Thoracic aorta (tissue), 2 donors: ENCODE measurements around the gene OR2T4. TPM values are rescaled to one million over a fixed set of nuclear protein-coding genes. Genes with fewer than 3 reads are reported as not detected.

Source experiments
- ATAC-seq: fragments of 150-250 bp; one replicate; pipeline ENCODE4 v1.8.0; 2017; ENCODE audit warnings: low read depth; ENCODE audit not compliant: insufficient number of reproducible peaks, low FRiP score
- DNase-seq: peaks from one replicate; pipeline ENCODE4 v3.0.0-alpha.2; 2020; ENCODE audit warnings: low spot score
- H3K27ac ChIP-seq, 2 donors: fragments of 200-600 bp; sonication (generic); 1 replicate in 1 of 2; 2 replicates in 1 of 2; pipeline ENCODE4 v1.5.1; 2016; ENCODE audit warnings: mild to moderate bottlenecking in 2 of 2, moderate library complexity in 2 of 2
- H3K27me3 ChIP-seq: fragments of 200-600 bp; sonication (generic); replicated peaks from 2 replicates; pipeline ENCODE4 v1.6.0; 2016; ENCODE audit warnings: mild to moderate bottlenecking; ENCODE audit not compliant: insufficient read depth
- H3K36me3 ChIP-seq: fragments of 200-600 bp; sonication (generic); one replicate; pipeline ENCODE4 v1.5.1; 2016
- H3K4me1 ChIP-seq, 2 donors: fragments of 200-600 bp; sonication (generic); 1 replicate in 1 of 2; 2 replicates in 1 of 2; pipeline versions ENCODE4 v1.5.1 to v1.6.0; 2016; ENCODE audit warnings: low read depth in 2 of 2, mild to moderate bottlenecking in 1 of 2; ENCODE audit not compliant: control insufficient read depth in 1 of 2
- H3K4me3 ChIP-seq: fragments of 200-600 bp; sonication (generic); 2 replicates; pipeline ENCODE4 v1.5.1; 2016; ENCODE audit warnings: mild to moderate bottlenecking
- H3K9me3 ChIP-seq: fragments of 200-600 bp; sonication (generic); 2 replicates; pipeline ENCODE4 v1.5.1; 2016
- CTCF ChIP-seq: fragments of 200-600 bp; sonication (generic); IDR thresholded peaks from one replicate; pipeline ENCODE4 v1.5.1; 2019; ENCODE audit warnings: antibody characterized with exemption
- total RNA-seq, 2 donors: library from RNA; depleted of rRNA; stranded (reverse); fragments of >200 nt; gene quantifications; one replicate each; pipeline versions ENCODE4 v1.1.0 to v1.2.3, GENCODE V29; 2016

Gene OR2T4
- total RNA-seq, 2 donors from 2014 or later = not detected

GRCh38 chr1:248376916-248377315, 15.5 kb downstream of the OR2T4 start:
- Histone ChIP-seq H3K27me3 (no peaks in the 10 kb centered on the region), H3K4me1 (no peaks in the 10 kb centered on the region), H3K4me3 (no peak overlapping the region), H3K36me3 (no peaks in the 10 kb centered on the region), H3K27ac (no peak overlapping the region), H3K9me3 (no peaks in the 10 kb centered on the region)
- no peak for ATAC-seq
- no peak for TF ChIP-seq CTCF
- no peak for DNase-seq

- Histone ChIP-seq H3K27ac (no peak overlapping the region), H3K27me3 (no peaks in the 10 kb centered on the region)
- no peak for ATAC-seq
Observed at GRCh38 chr1:248380854-248381253, 19.4 kb downstream of the OR2T4 start.

GRCh38 chr1:248388426-248388825, 27.0 kb downstream of the OR2T4 start:
- DNase-seq = no peak
- Histone ChIP-seq H3K4me1 (no peaks in the 10 kb centered on the region), H3K36me3 (no peaks in the 10 kb centered on the region), H3K27ac (no peak overlapping the region), H3K9me3 (no peaks in the 10 kb centered on the region), H3K27me3 (no peaks in the 10 kb centered on the region), H3K4me3 (no peak overlapping the region)
- ATAC-seq = no peak
- no peak for TF ChIP-seq CTCF

More at GRCh38 chr1:248380854-248381253, 19.4 kb downstream of the OR2T4 start:
- Histone ChIP-seq H3K9me3 (no peaks in the 10 kb centered on the region), H3K4me3 (no peak overlapping the region), H3K4me1 (no peaks in the 10 kb centered on the region), H3K36me3 (no peaks in the 10 kb centered on the region)
- no peak for TF ChIP-seq CTCF
- no peak for DNase-seq

- no peak for TF ChIP-seq CTCF
- Histone ChIP-seq H3K27me3 (no peaks in the 10 kb centered on the region), H3K27ac (no peak overlapping the region), H3K4me1 (no peaks in the 10 kb centered on the region), H3K4me3 (no peak overlapping the region), H3K9me3 (no peaks in the 10 kb centered on the region), H3K36me3 (no peaks in the 10 kb centered on the region)
- DNase-seq = no peak
- no peak for ATAC-seq
Observed at GRCh38 chr1:248393050-248393449, 31.6 kb downstream of the OR2T4 start.

GRCh38 chr1:248402748-248403147, 41.3 kb downstream of the OR2T4 start, which contains the start of gene OR2T1:
Gene OR2T1 (plus strand): TSS chr1:248403048. CDS start chr1:248406148, 3,100 bp downstream.
- H3K4me1 ChIP-seq = no peaks in the 10 kb centered on the region
- no peaks in the 10 kb centered on the region for H3K9me3 ChIP-seq
- no peaks in the 10 kb centered on the region for H3K36me3 ChIP-seq
- H3K27ac ChIP-seq = no peak within 1 kb of the TSS
- ATAC-seq = no peak
- no peak for TF ChIP-seq CTCF
- no peak within 1 kb of the TSS for H3K4me3 ChIP-seq
- no peaks in the 10 kb centered on the region for H3K27me3 ChIP-seq
- no peak for DNase-seq
